H1 (cell line): ENCODE results near the gene ARFGEF3. TPM values are rescaled to one million over a fixed set of nuclear protein-coding genes. Genes with fewer than 3 reads are reported as not detected.

Source experiments
- CTCF ChIA-PET: fragments of 300-600 bp; sonication (Branson Sonifier 250); formaldehyde crosslinking; loops from one replicate; lab custom pipeline; 2021; ENCODE audit not compliant: partially characterized antibody; lab: Charles Lee
- POLR2A ChIA-PET: fragments of 300-600 bp; sonication (Branson Sonifier 250); formaldehyde crosslinking; loops from one replicate; lab custom pipeline; 2021; ENCODE audit warnings: inconsistent platforms; ENCODE audit not compliant: partially characterized antibody; lab: Charles Lee
- DNase-seq, 2 experiments: peaks; one replicate each; pipeline versions ENCODE4 v3.0.0 to v3.0.0-alpha.2; 2010 to 2022; ENCODE audit warnings: low spot score in 2 of 2, low read depth in 1 of 2, mixed read lengths in 1 of 2
- FAIRE-seq: peaks from 2 replicates; lab custom pipeline; 2011; peaks lifted over from hg19 to GRCh38; lab: Jason Lieb, UNC
- H2AFZ ChIP-seq: 2 replicates; pipeline ENCODE4 v1.8.1; 2012; ENCODE audit warnings: low read length, inconsistent platforms
- H2AK5ac ChIP-seq: 2 replicates; pipeline ENCODE4 v1.6.1; 2013; ENCODE audit warnings: low read depth, low read length
- H2BK120ac ChIP-seq: replicated peaks from 2 replicates; pipeline ENCODE3; 2013; ENCODE audit warnings: low read depth, low read length, inconsistent platforms
- H2BK12ac ChIP-seq: 2 replicates; pipeline ENCODE4 v1.6.1; 2013; ENCODE audit warnings: low read depth, low read length
- H2BK15ac ChIP-seq: 2 replicates; pipeline ENCODE4 v1.6.1; 2013; ENCODE audit warnings: low read length
- H2BK20ac ChIP-seq: 2 replicates; pipeline ENCODE4 v1.6.1; 2013; ENCODE audit warnings: low read length
- H2BK5ac ChIP-seq: 2 replicates; pipeline ENCODE4 v1.6.1; 2013; ENCODE audit warnings: low read depth, low read length
- H3K14ac ChIP-seq: 2 replicates; pipeline ENCODE4 v1.6.1; 2013; ENCODE audit warnings: inconsistent platforms; ENCODE audit not compliant: insufficient read length
- H3K18ac ChIP-seq: 2 replicates; pipeline ENCODE4 v1.6.1; 2013; ENCODE audit warnings: low read length; ENCODE audit errors: extremely low read depth
- H3K23ac ChIP-seq: 2 replicates; pipeline ENCODE4 v1.6.1; 2013; ENCODE audit warnings: inconsistent platforms; ENCODE audit not compliant: insufficient read length
- H3K23me2 ChIP-seq: 2 replicates; pipeline ENCODE4 v1.6.1; 2013; ENCODE audit warnings: low read depth, low read length
- H3K27ac ChIP-seq: 2 replicates; pipeline ENCODE4 v1.6.1; 2011; ENCODE audit warnings: low read depth, low read length, inconsistent platforms
- H3K27me3 ChIP-seq, 4 experiments: replicated peaks in 1 of 4; 1 replicate in 1 of 4; 2 replicates in 3 of 4; pipeline versions ENCODE4 v1.6.1 to v1.8.1; 2011 to 2013; ENCODE audit warnings: low read length in 3 of 4, mild to moderate bottlenecking in 3 of 4, inconsistent platforms in 2 of 4, mixed read lengths in 2 of 4, moderate library complexity in 1 of 4; ENCODE audit not compliant: control insufficient read depth in 3 of 4, insufficient read depth in 3 of 4; ENCODE audit errors: extremely low read depth in 1 of 4
- H3K36me3 ChIP-seq, 4 experiments: 2 replicates each; pipeline versions ENCODE4 v1.6.1 to v1.8.1; 2011 to 2013; ENCODE audit warnings: mild to moderate bottlenecking in 4 of 4, low read length in 3 of 4, moderate library complexity in 2 of 4, control low read depth in 1 of 4, inconsistent platforms in 1 of 4; ENCODE audit not compliant: insufficient read depth in 4 of 4, control insufficient read depth in 2 of 4
- H3K4ac ChIP-seq: replicated peaks from 2 replicates; pipeline ENCODE3; 2013; ENCODE audit warnings: low read length, low read depth, mixed read lengths, inconsistent platforms; ENCODE audit not compliant: insufficient read length
- H3K4me1 ChIP-seq, 4 experiments: replicated peaks in 1 of 4; 1 replicate in 1 of 4; 2 replicates in 3 of 4; pipeline versions ENCODE4 v1.6.1 to v1.8.1; 2011 to 2013; ENCODE audit warnings: low read length in 3 of 4, inconsistent platforms in 2 of 4, mixed read lengths in 1 of 4; ENCODE audit not compliant: insufficient read depth in 4 of 4, control insufficient read depth in 3 of 4
- H3K4me2 ChIP-seq, 2 experiments: 2 replicates each; pipeline versions ENCODE4 v1.6.1 to v1.8.1; 2011 to 2013; ENCODE audit warnings: low read depth in 2 of 2, low read length in 2 of 2, control low read depth in 1 of 2, inconsistent platforms in 1 of 2, mild to moderate bottlenecking in 1 of 2; ENCODE audit not compliant: insufficient read depth in 1 of 2
- H3K4me3 ChIP-seq, 4 experiments: fragments of 200-600, 300-600 bp in 1 of 4; sonication (generic), shearing (Covaris generic), sonication (Bioruptor Twin) in 1 of 4; 2 replicates each; pipeline versions ENCODE4 v1.5.1 to v1.8.1; 2011 to 2016; ENCODE audit warnings: low read length in 4 of 4, low read depth in 3 of 4, control low read depth in 2 of 4, inconsistent platforms in 2 of 4, mild to moderate bottlenecking in 2 of 4, mixed read lengths in 1 of 4, moderate library complexity in 1 of 4; ENCODE audit not compliant: insufficient read depth in 2 of 4; ENCODE audit errors: extremely low read depth in 1 of 4
- H3K56ac ChIP-seq: replicated peaks from 2 replicates; pipeline ENCODE3; 2013; ENCODE audit warnings: low read depth, mild to moderate bottlenecking, mixed read lengths, low read length, inconsistent platforms; ENCODE audit not compliant: insufficient read length
- H3K79me1 ChIP-seq: 2 replicates; pipeline ENCODE4 v1.6.1; 2013; ENCODE audit warnings: low read depth, low read length, control low read depth
- H3K79me2 ChIP-seq, 2 experiments: 2 replicates each; pipeline versions ENCODE4 v1.6.1 to v1.8.1; 2012 to 2013; ENCODE audit warnings: low read length in 2 of 2, mild to moderate bottlenecking in 2 of 2, inconsistent platforms in 1 of 2; ENCODE audit not compliant: insufficient read depth in 2 of 2, control insufficient read depth in 1 of 2
- H3K9ac ChIP-seq, 4 experiments: replicated peaks in 1 of 4; 1 replicate in 1 of 4; 2 replicates in 3 of 4; pipeline versions ENCODE4 v1.6.1 to v1.8.1; 2011 to 2013; ENCODE audit warnings: low read depth in 3 of 4, low read length in 3 of 4, control low read depth in 2 of 4, mild to moderate bottlenecking in 2 of 4, moderate library complexity in 2 of 4, inconsistent platforms in 1 of 4; ENCODE audit errors: extremely low read depth in 1 of 4
- H3K9me3 ChIP-seq, 2 experiments: 2 replicates each; pipeline versions ENCODE4 v1.6.1 to v1.8.1; 2012 to 2013; ENCODE audit warnings: mild to moderate bottlenecking in 2 of 2, moderate library complexity in 2 of 2, control low read depth in 1 of 2, inconsistent platforms in 1 of 2, low read depth in 1 of 2, low read length in 1 of 2, mixed read lengths in 1 of 2; ENCODE audit not compliant: insufficient read depth in 2 of 2
- H4K20me1 ChIP-seq, 2 experiments: replicated peaks in 1 of 2; 2 replicates each; pipeline versions ENCODE3 to v1.8.1; 2011 to 2013; ENCODE audit warnings: inconsistent platforms in 2 of 2, low read length in 2 of 2, mild to moderate bottlenecking in 1 of 2; ENCODE audit not compliant: insufficient read depth in 2 of 2, control insufficient read depth in 1 of 2
- H4K5ac ChIP-seq: 2 replicates; pipeline ENCODE4 v1.6.1; 2013; ENCODE audit warnings: low read length, low read depth, mixed read lengths, inconsistent platforms; ENCODE audit not compliant: insufficient read length
- H4K8ac ChIP-seq: 2 replicates; pipeline ENCODE4 v1.8.0; 2013; ENCODE audit warnings: mild to moderate bottlenecking, moderate library complexity, low read length, inconsistent platforms; ENCODE audit not compliant: insufficient read depth; ENCODE audit errors: extremely low read depth
- H4K91ac ChIP-seq: replicated peaks from 2 replicates; pipeline ENCODE3; 2013; ENCODE audit warnings: low read length, mixed read lengths, inconsistent platforms; ENCODE audit not compliant: insufficient read length
- HDAC6 ChIP-seq: IDR thresholded peaks from one replicate; pipeline ENCODE4 v1.7.1; 2012; ENCODE audit warnings: low read depth, mild to moderate bottlenecking, inconsistent platforms, low read length, moderate library complexity
- SP4 ChIP-seq: IDR thresholded peaks from 2 replicates; pipeline ENCODE4 v1.6.1; 2012; ENCODE audit warnings: low read length, inconsistent platforms
- TAF7 ChIP-seq: optimal IDR thresholded peaks from 2 replicates; pipeline ENCODE3; 2011; ENCODE audit warnings: low read depth, mild to moderate bottlenecking, inconsistent platforms, low read length, moderate library complexity, borderline replicate concordance
- TBP ChIP-seq: IDR thresholded peaks from 2 replicates; pipeline ENCODE4 v1.6.1; 2011; ENCODE audit warnings: low read depth, low read length, improper control_type of control experiment
- WGBS, 2 experiments: shearing (Covaris generic) in 1 of 2; methylation state at CpG; one replicate each; pipeline versions ENCODE4 v1.1.6 to v1.1.7; 2013 to 2015; ENCODE audit warnings: low lambda C conversion rate in 2 of 2, mixed read lengths in 2 of 2, inconsistent platforms in 1 of 2, low coverage in 1 of 2, missing lambda C conversion rate in 1 of 2; ENCODE audit not compliant: insufficient replicate concordance in 2 of 2, insufficient coverage in 1 of 2, insufficient read length in 1 of 2; ENCODE audit errors: extremely low coverage in 1 of 2, missing lambda C conversion rate in 1 of 2; 5-methylcytosine and 5-hydroxymethylcytosine counted together
- polyA plus RNA-seq, 7 experiments: library from polyadenylated mRNA; depleted of rRNA in 3 of 7; stranded (reverse) in 5 of 7; unstranded in 2 of 7; fragments of >200 nt in 5 of 7; fragments of 200-250 nt in 2 of 7; gene quantifications; 1 replicate in 5 of 7; 2 replicates in 1 of 7; 4 replicates in 1 of 7; pipeline versions ENCODE4 v1.2.1 to v1.2.3, GENCODE V29; 2011 to 2013; ENCODE audit warnings: missing spikeins in 2 of 7, mixed read lengths in 2 of 7
- total RNA-seq: library from RNA; stranded (reverse); fragmentation: NEBNext Ultra II Directional; extraction: Animal tissue kit (Norgen Biotek cat#: 25700); gene quantifications from 2 replicates; pipeline ENCODE4 v1.2.1, GENCODE V29; 2021
- TF ChIP-seq, protein P1 (sequence below): IDR thresholded peaks from 2 replicates; pipeline ENCODE4 v1.6.1; 2012; ENCODE audit warnings: inconsistent platforms

ARFGEF3 gene
- total and polyA plus RNA-seq, 2 of the 8 experiments (the other 6 are each of a cell fraction or from before 2014, with no cell fraction given): 5.8 to 23.2 TPM

DNA sequence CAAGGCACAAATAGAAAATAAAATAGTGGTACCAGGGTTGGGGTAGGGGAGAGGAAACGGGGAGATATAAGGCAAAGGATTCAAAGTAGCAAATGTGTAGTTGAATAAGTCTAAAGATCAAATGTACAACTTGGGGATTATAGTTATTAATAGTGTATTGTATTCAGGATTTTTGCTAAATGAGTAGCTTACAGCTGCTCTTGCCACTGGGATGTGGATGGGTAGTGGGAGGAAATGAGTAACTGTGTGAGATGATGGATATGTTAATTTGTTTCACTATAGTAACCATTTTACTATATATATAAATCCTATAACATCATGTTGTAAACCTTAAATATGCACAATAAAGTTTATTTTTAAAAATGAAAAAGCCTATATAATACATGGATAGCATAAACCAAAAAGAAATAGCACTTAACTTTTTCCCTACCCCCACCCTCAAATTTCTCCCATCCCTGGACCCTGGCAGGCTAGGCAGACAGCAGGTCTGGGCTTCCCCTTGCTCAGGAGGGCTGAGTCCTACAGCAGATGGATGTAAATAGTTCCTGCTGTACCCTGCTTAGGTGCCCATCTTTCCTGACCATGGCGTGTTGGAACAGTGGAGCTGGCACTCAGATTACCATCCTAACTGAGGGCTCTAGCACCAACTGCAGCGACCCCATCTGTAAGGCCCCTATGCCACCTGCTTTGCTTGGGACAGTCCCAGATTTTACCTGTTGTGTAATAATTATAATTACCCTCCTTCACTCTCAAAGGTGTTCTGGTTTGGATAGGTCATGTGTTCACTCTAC lies 85.1 kb downstream of the ARFGEF3 start:
- H2BK5ac ChIP-seq: no peak overlapping the region
- H3K27ac ChIP-seq: no peak overlapping the region
- no peaks in the 10 kb centered on the region for H4K20me1 ChIP-seq
- no peaks in the 10 kb centered on the region for H3K27me3 ChIP-seq
- H3K9me3 ChIP-seq: no peaks in the 10 kb centered on the region
- no peak overlapping the region for H3K9ac ChIP-seq
- no peaks in the 10 kb centered on the region for H3K79me2 ChIP-seq
- no peaks in the 10 kb centered on the region; a peak in 1 of 8 replicates for H3K36me3 ChIP-seq
- no peaks in the 10 kb centered on the region for H3K23me2 ChIP-seq
- FAIRE-seq: no peak
- no peak overlapping the region for H2BK120ac ChIP-seq
- no peak overlapping the region for H3K56ac ChIP-seq
- no peaks in the 10 kb centered on the region for H3K4me1 ChIP-seq
- no peak overlapping the region for H2AK5ac ChIP-seq
- ChIA-PET POLR2A (no interaction called here), CTCF (interaction anchor here (1.1 to 1.3 kb wide), 2 partner anchors 41 to 117 kb away, joined by 3 read pairs; no protein-coding TSS in a partner anchor)
- H3K79me1 ChIP-seq: no peaks in the 10 kb centered on the region
- H3K18ac ChIP-seq: no peak overlapping the region
- H3K14ac ChIP-seq: no peak overlapping the region
- no peak for TF ChIP-seq HDAC6
- no peak for TF ChIP-seq TBP
- TF ChIP-seq, protein P1, sequence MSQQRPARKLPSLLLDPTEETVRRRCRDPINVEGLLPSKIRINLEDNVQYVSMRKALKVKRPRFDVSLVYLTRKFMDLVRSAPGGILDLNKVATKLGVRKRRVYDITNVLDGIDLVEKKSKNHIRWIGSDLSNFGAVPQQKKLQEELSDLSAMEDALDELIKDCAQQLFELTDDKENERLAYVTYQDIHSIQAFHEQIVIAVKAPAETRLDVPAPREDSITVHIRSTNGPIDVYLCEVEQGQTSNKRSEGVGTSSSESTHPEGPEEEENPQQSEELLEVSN: no peak
- TF ChIP-seq SP4: no peak
- no peak for TF ChIP-seq TAF7
- TF ChIP-seq, all 59 proteins: peak for 0
- H2AFZ ChIP-seq: no peak overlapping the region
- no peak overlapping the region for H2BK15ac ChIP-seq
- no peak overlapping the region for H4K5ac ChIP-seq
- no peak overlapping the region for H3K4me2 ChIP-seq
- no peak overlapping the region for H2BK20ac ChIP-seq
- DNase-seq: no peak
- WGBS, 2 experiments: 94% methylated on average over 3 of the region's 3 CpGs; no CpG with 5 or more reads in 1 of the 2 experiments
- no peak overlapping the region for H3K23ac ChIP-seq
- H2BK12ac ChIP-seq: no peak overlapping the region
- H3K4ac ChIP-seq: no peak overlapping the region
- H3K4me3 ChIP-seq: no peak overlapping the region
- no peak overlapping the region for H4K91ac ChIP-seq
- no peak overlapping the region for H4K8ac ChIP-seq
